SK-N-SH (cell line): ENCODE results near the gene MAP3K5. TPM values are rescaled to one million over a fixed set of nuclear protein-coding genes. Genes with fewer than 3 reads are reported as not detected.

ENCODE experiments used
- CTCF ChIA-PET: fragments of 300-600, 350-600 bp; formaldehyde crosslinking; extraction: SDS; loops from one replicate; lab custom pipeline; 2021; lab: Yijun Ruan, JAX
- POLR2A ChIA-PET: fragments of 350-600 bp; sonication (Branson Sonifier 250); formaldehyde crosslinking; extraction: SDS; loops from one replicate; lab custom pipeline; 2020; ENCODE audit warnings: antibody characterized with exemption, inconsistent platforms; lab: Yijun Ruan, JAX
- DNase-seq: peaks from one replicate; pipeline ENCODE4 v3.0.0; 2012
- H2AFZ ChIP-seq: fragments of 200-600 bp; sonication (generic); 2 replicates; pipeline ENCODE4 v1.8.1; 2016; ENCODE audit warnings: antibody characterized with exemption, mild to moderate bottlenecking, low read depth
- H3F3A ChIP-seq: fragments of 200-600 bp; sonication (generic); replicated peaks from 2 replicates; pipeline ENCODE3; 2016; ENCODE audit warnings: antibody characterized with exemption, mild to moderate bottlenecking; ENCODE audit not compliant: insufficient read depth
- H3K27ac ChIP-seq, 2 experiments: fragments of 200-500 bp in 1 of 2; fragments of 200-600 bp in 1 of 2; sonication (Bioruptor generic) in 1 of 2; sonication (generic), shearing (Covaris generic) in 1 of 2; 2 replicates each; pipeline versions ENCODE4 v1.5.1 to v1.6.1; 2014 to 2016; ENCODE audit warnings: low read depth in 2 of 2, inconsistent platforms in 1 of 2, low read length in 1 of 2, mild to moderate bottlenecking in 1 of 2, mixed read lengths in 1 of 2
- H3K27me3 ChIP-seq: fragments of 200-600 bp; sonication (generic), shearing (Covaris generic); 2 replicates; pipeline ENCODE4 v1.6.1; 2016; ENCODE audit warnings: mixed run types; ENCODE audit not compliant: insufficient read depth
- H3K36me3 ChIP-seq, 2 experiments: fragments of 200-500 bp in 1 of 2; fragments of 200-600 bp in 1 of 2; sonication (Bioruptor generic) in 1 of 2; sonication (generic) in 1 of 2; replicated peaks in 1 of 2; 2 replicates each; pipeline versions ENCODE3 to v1.5.1; 2014 to 2016; ENCODE audit warnings: low read length in 1 of 2, mild to moderate bottlenecking in 1 of 2; ENCODE audit not compliant: insufficient read depth in 2 of 2, control insufficient read depth in 1 of 2
- H3K4me1 ChIP-seq, 2 experiments: fragments of 200-500 bp in 1 of 2; fragments of 200-600 bp in 1 of 2; sonication (Bioruptor generic) in 1 of 2; sonication (generic), shearing (Covaris generic) in 1 of 2; 2 replicates each; pipeline versions ENCODE4 v1.5.1 to v1.6.1; 2014 to 2016; ENCODE audit warnings: low read depth in 1 of 2, low read length in 1 of 2, mixed run types in 1 of 2; ENCODE audit not compliant: insufficient read depth in 2 of 2, control insufficient read depth in 1 of 2
- H3K4me2 ChIP-seq: fragments of 200-600 bp; sonication (generic), shearing (Covaris generic); 2 replicates; pipeline ENCODE4 v1.6.1; 2017; ENCODE audit warnings: mixed run types
- H3K4me3 ChIP-seq, 2 experiments: fragments of 200-500 bp in 1 of 2; fragments of 200-600 bp in 1 of 2; sonication (Bioruptor generic) in 1 of 2; sonication (generic), shearing (Covaris generic) in 1 of 2; 2 replicates each; pipeline versions ENCODE4 v1.5.1 to v1.8.1; 2014 to 2016; ENCODE audit warnings: low read depth in 2 of 2, inconsistent platforms in 1 of 2, low read length in 1 of 2, mild to moderate bottlenecking in 1 of 2, mixed read lengths in 1 of 2, moderate library complexity in 1 of 2
- H3K79me2 ChIP-seq: fragments of 200-600 bp; sonication (generic); 2 replicates; pipeline ENCODE4 v1.8.1; 2017; ENCODE audit warnings: mild to moderate bottlenecking; ENCODE audit not compliant: insufficient read depth
- H3K9ac ChIP-seq: fragments of 200-600 bp; sonication (generic); 2 replicates; pipeline ENCODE4 v1.6.1; 2017; ENCODE audit warnings: mixed run types
- H3K9me2 ChIP-seq: fragments of 200-600 bp; sonication (generic); 2 replicates; pipeline ENCODE4 v1.6.1; 2017; ENCODE audit warnings: mixed run types
- H3K9me3 ChIP-seq: fragments of 200-600 bp; sonication (generic); 2 replicates; pipeline ENCODE4 v1.6.1; 2017; ENCODE audit warnings: mixed run types, mild to moderate bottlenecking, moderate library complexity
- H4K20me1 ChIP-seq: fragments of 200-600 bp; sonication (generic); 2 replicates; pipeline ENCODE4 v1.6.1; 2017; ENCODE audit warnings: mild to moderate bottlenecking, mixed run types; ENCODE audit not compliant: insufficient read depth
- CHD2 ChIP-seq: fragments of 150-350 bp; IDR thresholded peaks from 2 replicates; pipeline ENCODE4 v1.6.1; 2018; ENCODE audit warnings: low read length; ENCODE audit not compliant: partially characterized antibody
- CTCF ChIP-seq: fragments of 200-600 bp; sonication (generic); IDR thresholded peaks from 2 replicates; pipeline ENCODE4 v1.6.1; 2017; ENCODE audit warnings: antibody characterized with exemption, mild to moderate bottlenecking, moderate library complexity
- EP300 ChIP-seq, 2 experiments: IDR thresholded peaks; 2 replicates each; pipeline versions ENCODE4 v1.4.0 to v1.6.1; 2012; ENCODE audit warnings: borderline replicate concordance in 1 of 2, low read depth in 1 of 2, low read length in 1 of 2
- FOXJ3 ChIP-seq: sonication (generic); formaldehyde crosslinking; IDR thresholded peaks from 2 replicates; pipeline ENCODE4 v1.5.1; 2020; ENCODE audit warnings: mild to moderate bottlenecking, missing genetic modification reagents
- FOXM1 ChIP-seq: IDR thresholded peaks from 2 replicates; pipeline ENCODE4 v1.4.0; 2012; ENCODE audit warnings: low read depth, mild to moderate bottlenecking
- GATA2 ChIP-seq: sonication (generic); formaldehyde crosslinking; IDR thresholded peaks from 2 replicates; pipeline ENCODE4 v1.5.0; 2020; ENCODE audit warnings: mild to moderate bottlenecking, missing genetic modification reagents
- JUND ChIP-seq: IDR thresholded peaks from 2 replicates; pipeline ENCODE4 v1.4.0; 2012
- PBX3 ChIP-seq: IDR thresholded peaks from 2 replicates; pipeline ENCODE4; 2012
- RCOR1 ChIP-seq: fragments of 150-350 bp; IDR thresholded peaks from 2 replicates; pipeline ENCODE4 v1.6.1; 2017; ENCODE audit warnings: antibody characterized with exemption, low read length
- RXRA ChIP-seq: IDR thresholded peaks from 2 replicates; pipeline ENCODE4 v1.4.0; 2012; ENCODE audit warnings: low read depth, mild to moderate bottlenecking, borderline replicate concordance
- SIN3A ChIP-seq: IDR thresholded peaks from 2 replicates; pipeline ENCODE4 v1.6.1; 2012; ENCODE audit warnings: low read depth, mild to moderate bottlenecking, low read length, moderate library complexity, borderline replicate concordance
- TCF12 ChIP-seq: IDR thresholded peaks from 2 replicates; pipeline ENCODE4 v1.4.0; 2012
- WGBS: methylation state at CpG from one replicate; pipeline ENCODE4 v1.1.6; 2017; ENCODE audit warnings: low lambda C conversion rate; 5-methylcytosine and 5-hydroxymethylcytosine counted together
- polyA plus RNA-seq, 3 experiments: library from polyadenylated mRNA; depleted of rRNA; stranded (reverse); fragments of >200 nt; gene quantifications; 2 replicates each; pipeline ENCODE4 v1.2.3, GENCODE V29; 2012

MAP3K5 gene
- polyA plus RNA-seq, 1 of the 3 experiments (the other 2 are of a cell fraction): 1.4 TPM

- H3F3A ChIP-seq: peaks cover 7% of the 10 kb centered on the region
- H3K36me3 ChIP-seq: no peaks in the 10 kb centered on the region
- no peaks in the 10 kb centered on the region for H3K9me3 ChIP-seq
- no peaks in the 10 kb centered on the region for H3K4me1 ChIP-seq
- CTCF ChIA-PET: interaction anchor here (1.0 to 1.1 kb wide), 3 partner anchors 10 to 168 kb away, joined by 3 read pairs; partner anchors contain the start of genes MAP3K5 and PEX7
- no peaks in the 10 kb centered on the region for H3K79me2 ChIP-seq
- H3K4me2 ChIP-seq: no peak overlapping the region
- POLR2A ChIA-PET: no interaction called here
- TF ChIP-seq EP300 (IDR thresholded peaks at IDR 0.05; ENCODE audit: borderline replicate concordance in 1 of 2, low read depth in 1 of 2, low read length in 1 of 2) (no peak), JUND (no peak), RXRA (no peak), FOXM1 (no peak), RCOR1 (no peak), FOXJ3 (CRISPR knock-in tag) (no peak), CTCF (no peak), CHD2 (no peak), GATA2 (CRISPR knock-in tag) (no peak)
- H3K27me3 ChIP-seq: no peaks in the 10 kb centered on the region
- H3K9me2 ChIP-seq: no peaks in the 10 kb centered on the region
- 90% methylated on average over 2 of the region's 2 CpGs for WGBS
- no peak overlapping the region for H3K27ac ChIP-seq
- H4K20me1 ChIP-seq: no peaks in the 10 kb centered on the region
- H3K4me3 ChIP-seq: no peak overlapping the region
- DNase-seq: no peak
- H2AFZ ChIP-seq: no peak overlapping the region
- no peak overlapping the region for H3K9ac ChIP-seq
Measured at GRCh38 chr6:136812174-136812573, 19.9 kb upstream of the MAP3K5 start.

- TF ChIP-seq SIN3A (no peak), PBX3 (no peak), TCF12 (no peak)
- H3K4me1 ChIP-seq: no peaks in the 10 kb centered on the region
- H3K79me2 ChIP-seq: no peaks in the 10 kb centered on the region
- H4K20me1 ChIP-seq: no peaks in the 10 kb centered on the region
- no peaks in the 10 kb centered on the region for H3K27me3 ChIP-seq
- DNase-seq: no peak
- ChIA-PET POLR2A (no interaction called here), CTCF (interaction anchor here (0.6 to 1.1 kb wide), 5 partner anchors 12 to 167 kb away, joined by 3 to 4 read pairs (median 3); partner anchors contain the start of genes MAP3K5 and PEX7)
- no peaks in the 10 kb centered on the region for H3K9me3 ChIP-seq
- peak overlapping the region; percentile 65; the same call in 1 of the 2 replicates for H2AFZ ChIP-seq
- H3K9me2 ChIP-seq: no peaks in the 10 kb centered on the region
- H3K4me3 ChIP-seq: no peak overlapping the region
- H3K4me2 ChIP-seq: no peak overlapping the region
- H3F3A ChIP-seq: peaks cover 7% of the 10 kb centered on the region
- H3K36me3 ChIP-seq: no peaks in the 10 kb centered on the region
- H3K27ac ChIP-seq: 0 out of 4 replicates have a peak overlapping the region, but pooled peaks of 1 of the 2 experiments have one; percentile 24
- H3K9ac ChIP-seq: no peak overlapping the region
Measured at GRCh38 chr6:136811272-136811671, 19.0 kb upstream of the MAP3K5 start.
